Karpas-422 (cell line): ENCODE data around the gene ATG16L2. TPM values are rescaled to one million over a fixed set of nuclear protein-coding genes. Genes with fewer than 3 reads are reported as not detected.
"Not testable (repeated sequence)": the region's sequence is repeated elsewhere in the genome, so short reads cannot be mapped to it uniquely, and the experiment has no call there.

Experiments used
- DNase-seq: peaks from one replicate; pipeline ENCODE4 v3.0.0-alpha.2; 2015
- H2AFZ ChIP-seq: fragments of 200-600 bp; sonication (generic); 2 replicates; pipeline ENCODE4 v1.6.1; 2014; ENCODE audit warnings: antibody characterized with exemption, low read length, mixed read lengths
- H3K27ac ChIP-seq: fragments of 200-600 bp; sonication (generic); 2 replicates; pipeline ENCODE4 v1.5.1; 2014; ENCODE audit warnings: mild to moderate bottlenecking, low read length, moderate library complexity
- H3K27me3 ChIP-seq: fragments of 200-600 bp; sonication (generic); 2 replicates; pipeline ENCODE4 v1.6.1; 2014; ENCODE audit warnings: low read length, mixed read lengths
- H3K36me3 ChIP-seq: fragments of 200-600 bp; sonication (generic); 2 replicates; pipeline ENCODE4 v1.6.1; 2014; ENCODE audit warnings: low read length, mixed read lengths; ENCODE audit not compliant: insufficient read depth
- H3K4me1 ChIP-seq: fragments of 200-600 bp; sonication (generic); 2 replicates; pipeline ENCODE4 v1.6.1; 2014; ENCODE audit warnings: mild to moderate bottlenecking, low read length, mixed read lengths
- H3K4me2 ChIP-seq: fragments of 200-600 bp; sonication (generic); 2 replicates; pipeline ENCODE4 v1.6.1; 2014; ENCODE audit warnings: low read length, low read depth, mild to moderate bottlenecking; ENCODE audit not compliant: poor library complexity, severe bottlenecking
- H3K4me3 ChIP-seq: fragments of 200-600 bp; sonication (generic); 2 replicates; pipeline ENCODE4 v1.5.1; 2014; ENCODE audit warnings: mild to moderate bottlenecking, antibody characterized with exemption, low read length, mixed read lengths
- H3K79me2 ChIP-seq: fragments of 200-600 bp; sonication (generic); 2 replicates; pipeline ENCODE4 v1.6.1; 2014; ENCODE audit warnings: mild to moderate bottlenecking, low read length, mixed read lengths
- H3K9ac ChIP-seq: fragments of 200-600 bp; sonication (generic); 2 replicates; pipeline ENCODE4 v1.6.0; 2014; ENCODE audit warnings: low read length
- H3K9me2 ChIP-seq: fragments of 200-600 bp; sonication (generic), shearing (Covaris generic); replicated peaks from 2 replicates; pipeline ENCODE4 v1.6.0; 2014; ENCODE audit warnings: mild to moderate bottlenecking, low read length, moderate library complexity; ENCODE audit not compliant: insufficient read depth
- H3K9me3 ChIP-seq: fragments of 300-700, 200-600 bp; sonication (generic); 2 replicates; pipeline ENCODE4 v1.6.1; 2014; ENCODE audit warnings: low read length, mixed read lengths
- H4K20me1 ChIP-seq: fragments of 200-600 bp; sonication (generic); 2 replicates; pipeline ENCODE4 v1.6.1; 2014; ENCODE audit warnings: mild to moderate bottlenecking, antibody characterized with exemption, low read length, low read depth; ENCODE audit not compliant: insufficient read depth
- total RNA-seq: library from RNA; depleted of rRNA; stranded (reverse); fragments of >200 nt; shearing (Covaris generic); gene quantifications from 2 replicates; pipeline ENCODE4 v1.2.3, GENCODE V29; 2014; ENCODE audit warnings: low replicate concordance

ATG16L2 gene
- total RNA-seq, 1 experiment from 2014 or later = 14.8 TPM

DNA sequence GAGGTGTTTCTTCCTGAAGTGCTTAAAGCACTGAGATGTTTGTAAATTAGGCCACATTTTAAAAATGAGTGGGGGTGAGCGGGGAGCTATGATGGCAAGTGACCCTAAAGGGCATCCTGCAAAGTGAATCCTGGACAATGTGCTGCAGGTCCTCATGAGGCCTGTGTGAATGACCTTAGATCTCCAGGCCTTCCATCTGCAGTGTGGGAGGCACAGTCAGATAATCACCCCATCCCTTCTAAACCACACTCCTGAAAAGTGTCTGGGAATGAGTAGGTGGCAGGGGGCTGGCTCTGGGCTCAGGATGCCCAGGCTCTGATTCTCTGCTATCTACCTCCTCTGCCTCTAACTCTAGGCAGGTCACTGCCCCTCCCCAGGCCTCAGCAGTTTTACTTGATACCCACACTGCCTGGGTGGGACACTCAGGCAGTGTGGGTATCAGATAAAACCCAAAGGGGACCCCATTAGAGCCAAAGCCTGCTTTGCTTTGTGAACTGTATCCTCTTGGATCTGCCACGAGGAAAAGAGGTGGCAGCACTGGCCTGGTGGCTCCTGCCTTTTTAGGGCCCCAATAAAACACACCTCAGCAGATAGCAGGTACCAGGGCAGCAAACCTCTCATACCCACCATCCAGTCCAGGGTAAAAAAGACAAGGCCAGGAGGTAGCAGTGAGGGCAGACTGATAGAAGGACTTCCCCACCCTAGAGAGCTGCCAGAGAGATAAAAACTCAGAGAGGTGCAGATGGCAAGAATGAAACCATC, 30.9 kb upstream of the ATG16L2 start:
- no peak overlapping the region for H3K27ac ChIP-seq
- H3K4me2 ChIP-seq = no peak overlapping the region
- H3K4me1 ChIP-seq = peaks cover 11% of the 10 kb centered on the region
- no peaks in the 10 kb centered on the region for H3K9me2 ChIP-seq
- no peaks in the 10 kb centered on the region for H3K79me2 ChIP-seq
- H2AFZ ChIP-seq = no peak overlapping the region
- H4K20me1 ChIP-seq = no peaks in the 10 kb centered on the region
- no peaks in the 10 kb centered on the region for H3K27me3 ChIP-seq
- DNase-seq = no peak
- H3K9ac ChIP-seq = no peak overlapping the region
- no peaks in the 10 kb centered on the region for H3K36me3 ChIP-seq
- no peak overlapping the region for H3K4me3 ChIP-seq
- no peaks in the 10 kb centered on the region for H3K9me3 ChIP-seq

DNA sequence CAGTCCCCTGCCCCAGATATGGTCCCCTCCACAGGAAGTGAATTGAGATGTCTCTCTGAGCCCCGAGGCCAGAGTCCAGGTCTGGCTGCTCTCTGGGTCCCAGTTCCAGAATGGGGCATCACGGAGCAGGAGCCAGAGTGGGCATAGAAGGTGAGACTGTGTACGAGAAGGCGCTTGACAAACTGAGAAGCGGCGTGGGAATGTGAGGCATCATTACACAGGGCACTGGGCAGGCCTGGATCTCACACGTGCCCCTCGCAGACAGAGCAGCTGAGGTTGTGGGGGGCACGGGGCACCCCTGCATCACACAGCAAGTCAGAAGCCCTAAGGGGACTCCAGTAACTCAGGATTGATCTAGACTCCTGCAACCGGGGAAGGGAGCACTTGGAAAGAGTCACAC, 29.5 kb upstream of the ATG16L2 start:
- H3K9me3 ChIP-seq = no peaks in the 10 kb centered on the region
- no peak overlapping the region for H2AFZ ChIP-seq
- no peaks in the 10 kb centered on the region for H3K9me2 ChIP-seq
- H3K4me1 ChIP-seq = peaks cover 11% of the 10 kb centered on the region
- no peaks in the 10 kb centered on the region for H3K36me3 ChIP-seq
- no peaks in the 10 kb centered on the region for H4K20me1 ChIP-seq
- no peak overlapping the region for H3K4me2 ChIP-seq
- no peaks in the 10 kb centered on the region for H3K27me3 ChIP-seq
- no peaks in the 10 kb centered on the region for H3K79me2 ChIP-seq
- H3K27ac ChIP-seq = no peak overlapping the region
- H3K9ac ChIP-seq = no peak overlapping the region
- no peak for DNase-seq
- no peak overlapping the region for H3K4me3 ChIP-seq

DNA sequence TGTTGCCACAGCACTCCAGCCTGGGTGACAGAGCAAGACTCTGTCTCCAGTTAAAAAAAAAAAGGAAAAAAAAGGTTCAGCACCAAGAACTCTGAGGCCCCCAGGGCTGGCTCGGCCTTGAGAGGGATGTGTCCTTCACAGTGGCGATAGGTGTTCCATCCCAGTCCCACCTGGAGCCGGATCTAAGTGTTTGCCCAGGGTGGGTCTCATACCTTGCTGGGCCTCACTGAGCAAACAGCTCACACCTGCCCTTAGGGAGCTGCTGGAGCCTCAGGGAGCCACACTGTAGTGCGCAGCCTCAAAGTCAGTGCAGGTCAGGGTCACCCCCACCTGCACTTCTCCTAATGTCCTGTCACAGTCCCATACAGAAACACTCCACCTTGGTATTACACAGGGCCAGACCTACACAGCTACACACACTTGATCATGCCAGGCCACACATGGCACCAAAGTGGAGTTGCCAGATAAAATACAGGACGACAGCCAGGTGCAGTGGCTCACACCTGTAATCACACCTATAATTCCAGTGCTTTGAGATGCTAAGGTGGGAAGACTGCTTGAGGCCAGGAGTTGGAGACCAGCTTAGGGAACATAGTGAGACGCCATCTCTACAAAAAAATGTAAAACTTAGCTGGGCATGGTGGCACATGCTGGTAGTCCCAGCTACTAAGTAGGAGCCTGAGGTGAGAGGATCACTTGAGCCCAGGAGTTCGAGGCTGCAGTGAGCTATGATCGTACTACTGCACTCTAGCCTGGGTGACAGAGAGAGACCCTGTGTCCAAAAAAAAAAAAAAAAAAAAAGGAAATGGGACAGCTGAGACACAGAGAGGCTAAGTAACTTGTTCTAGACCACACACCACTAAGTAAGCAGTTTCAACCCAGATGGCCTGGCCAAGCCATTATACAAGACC, 27.7 kb upstream of the ATG16L2 start:
- Histone ChIP-seq H3K4me3 (no peak overlapping the region), H3K36me3 (no peaks in the 10 kb centered on the region), H3K79me2 (no peaks in the 10 kb centered on the region), H3K27me3 (no peaks in the 10 kb centered on the region), H3K9me2 (no peaks in the 10 kb centered on the region), H3K4me1 (peaks cover 11% of the 10 kb centered on the region), H3K9ac (no peak overlapping the region), H3K4me2 (no peak overlapping the region), H4K20me1 (no peaks in the 10 kb centered on the region), H3K9me3 (no peaks in the 10 kb centered on the region), H2AFZ (no peak overlapping the region), H3K27ac (no peak overlapping the region)
- no peak for DNase-seq

DNA sequence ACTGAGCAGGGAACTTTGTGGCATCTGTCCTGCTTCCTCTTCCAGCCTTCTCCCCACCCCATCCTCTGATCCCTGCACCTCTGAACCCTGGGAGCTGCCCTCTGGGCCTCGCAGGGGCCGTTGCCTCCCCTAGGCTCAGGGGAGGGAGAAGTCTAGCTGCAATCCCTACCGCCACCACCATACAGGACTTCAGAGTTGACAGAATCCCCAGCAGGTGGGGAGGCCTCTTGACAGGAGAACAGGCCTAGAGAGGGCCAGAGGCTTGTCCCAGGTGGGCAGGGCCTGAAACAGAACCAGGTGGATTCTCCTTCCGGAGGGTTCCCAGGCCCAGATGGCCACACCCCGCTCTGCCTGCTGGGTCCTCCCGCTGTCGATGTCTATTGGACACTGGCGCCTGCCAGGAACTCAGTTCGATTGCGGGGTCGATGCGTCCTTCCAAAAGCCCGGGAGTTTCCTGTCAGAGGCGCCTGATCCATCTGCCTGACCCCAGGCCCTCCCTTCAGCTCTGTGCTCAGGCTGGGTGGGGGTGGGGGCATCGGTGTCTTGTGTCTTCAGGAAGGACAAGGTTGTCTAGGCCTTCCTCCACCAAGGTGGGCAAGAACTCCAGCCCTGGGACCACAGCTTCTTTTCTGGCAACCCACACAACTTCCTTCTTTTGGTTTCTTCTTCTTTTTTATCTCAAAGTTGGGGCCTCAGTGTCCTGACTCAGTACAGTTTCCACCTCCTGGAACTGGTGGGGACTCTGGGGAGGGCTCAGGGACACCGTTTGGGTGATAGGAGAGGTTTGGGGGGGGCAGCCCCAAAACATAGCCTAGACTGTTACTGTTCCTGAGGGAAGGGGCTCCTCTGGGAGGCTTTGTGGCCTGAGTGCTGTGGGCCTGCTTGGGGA, 26.8 kb upstream of the ATG16L2 start:
- Histone ChIP-seq H2AFZ (no peak overlapping the region), H3K9me2 (no peaks in the 10 kb centered on the region), H3K9me3 (no peaks in the 10 kb centered on the region), H3K36me3 (no peaks in the 10 kb centered on the region), H4K20me1 (no peaks in the 10 kb centered on the region), H3K27me3 (no peaks in the 10 kb centered on the region), H3K4me3 (no peak overlapping the region), H3K9ac (no peak overlapping the region), H3K79me2 (no peaks in the 10 kb centered on the region), H3K4me1 (peaks cover 8% of the 10 kb centered on the region), H3K4me2 (no peak overlapping the region), H3K27ac (no peak overlapping the region)
- DNase-seq = peak; percentile 66

DNA sequence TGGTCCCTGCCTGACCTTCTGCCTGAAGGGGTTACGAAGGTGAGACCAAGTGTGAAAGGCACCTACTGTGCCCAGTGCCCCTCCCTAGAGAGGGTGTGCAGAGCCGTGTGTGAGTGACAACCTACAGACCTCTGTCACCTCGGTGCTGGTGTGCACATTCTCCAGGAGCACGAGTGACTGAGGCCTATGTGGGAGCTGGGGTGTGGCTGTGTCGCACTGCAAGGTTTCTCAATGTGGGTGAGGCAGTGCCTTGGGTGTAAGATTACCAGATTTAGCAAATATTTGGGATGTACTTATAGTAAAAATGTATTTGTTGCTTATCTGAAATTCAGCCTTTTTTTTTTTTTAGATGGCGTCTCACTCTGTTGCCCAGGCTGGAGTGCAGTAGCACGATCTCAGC, 26.0 kb upstream of the ATG16L2 start:
- Histone ChIP-seq H3K4me2 (no peak overlapping the region), H3K9me2 (no peaks in the 10 kb centered on the region)

DNA sequence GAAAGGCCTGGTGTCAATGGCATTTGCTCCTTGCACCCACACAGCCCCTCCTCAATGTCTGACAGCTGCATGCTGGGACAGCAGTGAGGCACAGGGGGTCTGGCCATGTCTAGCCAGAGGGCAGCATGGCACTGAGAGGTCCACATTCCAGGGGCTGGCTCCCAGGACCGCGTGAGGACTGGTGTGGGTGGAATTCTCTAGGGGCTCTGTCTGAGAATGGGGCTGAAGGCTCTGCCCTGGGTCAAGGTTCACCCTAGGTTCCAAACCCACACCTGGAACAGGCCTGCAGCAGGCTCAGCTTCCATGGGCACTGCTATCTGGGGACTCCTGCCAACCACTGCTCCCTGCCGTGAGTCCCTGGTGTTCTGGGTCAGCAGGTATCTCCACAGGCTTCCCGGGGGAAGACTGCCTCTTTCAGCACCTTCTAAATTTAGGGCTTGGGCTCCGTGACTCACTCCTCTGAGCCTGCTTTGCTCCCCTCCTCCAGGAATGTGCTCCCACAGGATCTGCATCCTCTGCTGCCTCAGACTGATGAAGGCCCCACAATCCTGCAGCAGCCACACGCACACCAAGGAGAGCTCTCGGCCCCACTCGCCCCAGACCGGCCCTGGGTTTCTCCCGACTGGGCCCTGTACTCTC, 24.6 kb upstream of the ATG16L2 start:
- no peak overlapping the region for H2AFZ ChIP-seq

More for the DNA sequence above, 26.0 kb upstream of the ATG16L2 start:
- peaks cover 15% of the 10 kb centered on the region for H3K4me1 ChIP-seq
- H3K4me3 ChIP-seq = no peak overlapping the region
- H3K9ac ChIP-seq = no peak overlapping the region
- no peaks in the 10 kb centered on the region for H3K79me2 ChIP-seq
- no peak overlapping the region for H2AFZ ChIP-seq
- no peaks in the 10 kb centered on the region for H3K27me3 ChIP-seq
- no peaks in the 10 kb centered on the region for H4K20me1 ChIP-seq
- no peaks in the 10 kb centered on the region for H3K9me3 ChIP-seq
- no peak for DNase-seq
- H3K27ac ChIP-seq = no peak overlapping the region
- no peaks in the 10 kb centered on the region for H3K36me3 ChIP-seq

DNA sequence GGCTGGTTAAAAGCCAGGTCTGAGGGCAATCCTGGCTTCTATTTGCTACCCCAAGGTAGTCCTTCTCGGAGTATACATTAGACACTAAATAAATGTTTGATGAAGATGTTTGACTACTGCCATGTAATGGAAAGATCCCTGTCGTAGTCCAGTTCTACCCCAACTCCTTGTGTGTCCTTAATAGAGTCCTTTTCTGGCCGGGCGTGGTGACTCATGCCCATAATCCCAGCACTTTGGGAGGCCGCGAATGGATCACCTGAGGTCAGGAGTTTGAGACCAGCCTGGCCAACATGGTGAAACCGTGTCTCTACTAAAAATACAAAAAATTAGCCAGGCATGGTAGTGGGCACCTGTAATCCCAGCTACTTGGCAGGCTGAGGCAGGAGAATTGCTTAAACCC, 23.0 kb upstream of the ATG16L2 start:
- not testable (repeated sequence) for H3K9ac ChIP-seq, H3K79me2 ChIP-seq, H3K27ac ChIP-seq, H3K4me3 ChIP-seq, H4K20me1 ChIP-seq, H3K27me3 ChIP-seq, H3K36me3 ChIP-seq, H3K9me2 ChIP-seq, H3K4me2 ChIP-seq, H3K9me3 ChIP-seq, H2AFZ ChIP-seq, DNase-seq
- peaks cover 27% of the 10 kb centered on the region for H3K4me1 ChIP-seq

More for the DNA sequence above, 24.6 kb upstream of the ATG16L2 start:
- H4K20me1 ChIP-seq = no peaks in the 10 kb centered on the region
- no peaks in the 10 kb centered on the region for H3K9me3 ChIP-seq
- H3K27ac ChIP-seq = no peak overlapping the region
- peaks cover 24% of the 10 kb centered on the region for H3K4me1 ChIP-seq
- H3K9ac ChIP-seq = no peak overlapping the region
- no peak for DNase-seq
- H3K79me2 ChIP-seq = no peaks in the 10 kb centered on the region
- no peaks in the 10 kb centered on the region for H3K27me3 ChIP-seq
- no peaks in the 10 kb centered on the region for H3K9me2 ChIP-seq
- H3K4me3 ChIP-seq = no peak overlapping the region
- no peak overlapping the region for H3K4me2 ChIP-seq
- H3K36me3 ChIP-seq = no peaks in the 10 kb centered on the region
